OCI-LY1 (cell line): ENCODE results near the gene CHRNG.

Experiments used
- H2AFZ ChIP-seq: fragments of 200-600 bp; sonication (generic), shearing (Covaris generic); 2 replicates; pipeline ENCODE4 v1.6.0; 2014; ENCODE audit warnings: antibody characterized with exemption, mild to moderate bottlenecking, low read length
- H3F3A ChIP-seq: fragments of 200-600 bp; sonication (generic), shearing (Covaris generic); 2 replicates; pipeline ENCODE4 v1.6.0; 2014; ENCODE audit warnings: mild to moderate bottlenecking, antibody characterized with exemption, low read length, moderate library complexity; ENCODE audit not compliant: insufficient read depth
- H3K27ac ChIP-seq: fragments of 200-600 bp; sonication (generic); 2 replicates; pipeline ENCODE4 v1.5.1; 2014; ENCODE audit warnings: low read length, mixed run types, mild to moderate bottlenecking, low read depth; ENCODE audit not compliant: poor library complexity, severe bottlenecking
- H3K27me3 ChIP-seq: fragments of 200-600 bp; sonication (generic); 2 replicates; pipeline ENCODE4 v1.6.0; 2014; ENCODE audit warnings: antibody characterized with exemption, mild to moderate bottlenecking, low read length, moderate library complexity; ENCODE audit not compliant: insufficient read depth
- H3K36me3 ChIP-seq: fragments of 200-600 bp; sonication (generic); 2 replicates; pipeline ENCODE4 v1.6.1; 2014; ENCODE audit warnings: mild to moderate bottlenecking, antibody characterized with exemption, low read length, moderate library complexity, mixed read lengths; ENCODE audit not compliant: insufficient read depth
- H3K4me1 ChIP-seq: fragments of 200-600 bp; sonication (generic); 2 replicates; pipeline ENCODE4 v1.5.1; 2014; ENCODE audit warnings: mild to moderate bottlenecking, low read length, moderate library complexity; ENCODE audit not compliant: insufficient read depth, severe bottlenecking
- H3K4me2 ChIP-seq: fragments of 200-600 bp; sonication (generic), shearing (Covaris generic); 2 replicates; pipeline ENCODE4 v1.6.1; 2014; ENCODE audit warnings: low read length
- H3K4me3 ChIP-seq: fragments of 200-600 bp; sonication (generic); 2 replicates; pipeline ENCODE4 v1.5.1; 2014; ENCODE audit warnings: low read length, low read depth, mild to moderate bottlenecking, mixed read lengths; ENCODE audit not compliant: poor library complexity, severe bottlenecking
- H3K79me2 ChIP-seq: fragments of 200-600 bp; shearing (Covaris generic); 2 replicates; pipeline ENCODE4 v1.6.1; 2016; ENCODE audit warnings: mixed run types, low read length, mixed read lengths; ENCODE audit not compliant: insufficient read depth
- H3K9ac ChIP-seq: fragments of 200-600 bp; sonication (generic), shearing (Covaris generic); 2 replicates; pipeline ENCODE4 v1.6.1; 2014; ENCODE audit warnings: mild to moderate bottlenecking, low read length, mixed read lengths
- H3K9me2 ChIP-seq: fragments of 200-600 bp; sonication (generic), shearing (Covaris generic); 2 replicates; pipeline ENCODE4 v1.6.1; 2014; ENCODE audit warnings: low read depth, mild to moderate bottlenecking, low read length, mixed read lengths
- H3K9me3 ChIP-seq: fragments of 200-600 bp; shearing (Covaris generic); 2 replicates; pipeline ENCODE4 v1.6.1; 2014; ENCODE audit warnings: low read length, mixed read lengths
- H4K20me1 ChIP-seq: fragments of 200-600 bp; sonication (generic), shearing (Covaris generic); 2 replicates; pipeline ENCODE4 v1.6.0; 2016; ENCODE audit warnings: mild to moderate bottlenecking, low read length; ENCODE audit not compliant: insufficient read depth
- CTCF ChIP-seq: fragments of 200-600 bp; sonication (generic), shearing (Covaris generic); IDR thresholded peaks from 2 replicates; pipeline ENCODE4 v1.5.1; 2017; ENCODE audit warnings: mild to moderate bottlenecking, antibody characterized with exemption, low read length, moderate library complexity, mixed read lengths
- EZH2 ChIP-seq: fragments of 200-600 bp; sonication (generic), shearing (Covaris generic); IDR thresholded peaks from 2 replicates; pipeline ENCODE4 v1.8.0; 2017; ENCODE audit warnings: borderline replicate concordance, mixed run types, mild to moderate bottlenecking, antibody characterized with exemption, low read length, moderate library complexity, mixed read lengths

CHRNG gene

GRCh38 chr2:232520489-232520888 is 19.0 kb upstream of the CHRNG start:
- H3K4me1 ChIP-seq, result no peaks in the 10 kb centered on the region
- no peaks in the 10 kb centered on the region for H3K9me3 ChIP-seq
- H3K36me3 ChIP-seq, result no peaks in the 10 kb centered on the region
- no peak overlapping the region for H3K4me2 ChIP-seq
- no peak overlapping the region for H3K9ac ChIP-seq
- no peak overlapping the region for H3K27ac ChIP-seq
- TF ChIP-seq CTCF, result no peak
- no peak for TF ChIP-seq EZH2
- H3K27me3 ChIP-seq, result peaks cover 3% of the 10 kb centered on the region; the same call in 1 of the 2 replicates
- no peaks in the 10 kb centered on the region for H3K9me2 ChIP-seq
- no peak overlapping the region for H3K4me3 ChIP-seq
- no peak overlapping the region for H2AFZ ChIP-seq
- H4K20me1 ChIP-seq, result no peaks in the 10 kb centered on the region
- H3F3A ChIP-seq, result no peaks in the 10 kb centered on the region
- H3K79me2 ChIP-seq, result no peaks in the 10 kb centered on the region

GRCh38 chr2:232521098-232521497 is 18.4 kb upstream of the CHRNG start:
- Histone ChIP-seq H2AFZ (no peak overlapping the region), H3F3A (no peaks in the 10 kb centered on the region), H3K9me2 (no peaks in the 10 kb centered on the region), H3K4me2 (no peak overlapping the region), H3K4me1 (no peaks in the 10 kb centered on the region), H3K9ac (no peak overlapping the region), H3K27ac (no peak overlapping the region), H3K27me3 (peaks cover 3% of the 10 kb centered on the region; the same call in 1 of the 2 replicates), H3K79me2 (no peaks in the 10 kb centered on the region), H3K4me3 (no peak overlapping the region), H3K9me3 (no peaks in the 10 kb centered on the region), H4K20me1 (no peaks in the 10 kb centered on the region), H3K36me3 (no peaks in the 10 kb centered on the region)
- no peak for TF ChIP-seq CTCF
- TF ChIP-seq EZH2, result no peak

GRCh38 chr2:232521959-232522622 is 17.4 kb upstream of the CHRNG start:
- Histone ChIP-seq H3K4me2 (no peak overlapping the region), H3K9me3 (no peaks in the 10 kb centered on the region), H3K4me1 (no peaks in the 10 kb centered on the region), H3K79me2 (no peaks in the 10 kb centered on the region), H3K27ac (no peak overlapping the region), H3K9me2 (no peaks in the 10 kb centered on the region), H3K9ac (no peak overlapping the region), H3K4me3 (no peak overlapping the region), H2AFZ (no peak overlapping the region), H4K20me1 (no peaks in the 10 kb centered on the region), H3F3A (no peaks in the 10 kb centered on the region), H3K27me3 (peaks cover 3% of the 10 kb centered on the region; the same call in 1 of the 2 replicates), H3K36me3 (no peaks in the 10 kb centered on the region)
- TF ChIP-seq CTCF, result peak; percentile 59
- no peak for TF ChIP-seq EZH2
